Vagina (tissue), 2 donors: ENCODE data around the gene MIEF1.

Experiments used
- POLR2A ChIP-seq, 2 donors: fragments of 450-650 bp; IDR thresholded peaks; one replicate each; pipeline ENCODE4 v1.6.1; 2017; ENCODE audit warnings: antibody characterized with exemption in 2 of 2, mild to moderate bottlenecking in 2 of 2, moderate library complexity in 2 of 2
- POLR2AphosphoS5 ChIP-seq, 2 donors: sonication (generic); formaldehyde crosslinking; IDR thresholded peaks; one replicate each; pipeline ENCODE4 v1.9.0; 2017; ENCODE audit warnings: antibody characterized with exemption in 2 of 2, mild to moderate bottlenecking in 2 of 2, low read depth in 1 of 2; ENCODE audit not compliant: insufficient read depth in 1 of 2
- TF ChIP-seq, protein P1 (sequence below), 3 experiments: fragments of 450-650 bp in 2 of 3; fragments of 200-600 bp in 1 of 3; sonication (generic) in 1 of 3; IDR thresholded peaks; one replicate each; pipeline ENCODE4 v1.5.1; 2017 to 2019; ENCODE audit warnings: antibody characterized with exemption in 3 of 3, mild to moderate bottlenecking in 2 of 3, moderate library complexity in 2 of 3

DNA sequence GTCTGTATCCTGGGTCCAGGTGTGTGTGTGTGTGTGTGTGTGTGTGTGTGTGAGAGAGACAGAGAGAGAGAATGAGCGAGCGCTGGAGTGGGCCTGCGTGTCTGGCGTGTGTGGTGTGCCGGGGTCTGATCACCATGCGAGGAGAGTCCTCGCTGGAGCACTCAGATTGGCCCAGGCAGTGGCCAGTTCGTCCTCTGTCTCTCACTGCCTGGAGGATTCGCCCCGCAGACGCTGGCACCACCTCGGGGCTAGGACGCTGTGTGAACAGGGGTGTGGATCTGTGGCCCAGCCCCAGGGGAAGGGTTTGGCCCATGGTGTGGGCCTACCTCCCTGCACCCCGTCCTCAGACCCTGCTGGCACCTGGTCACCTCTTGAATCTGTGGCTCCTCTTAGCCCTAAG lies 56.9 kb downstream of the MIEF1 start:
- TF ChIP-seq POLR2AphosphoS5 (IDR thresholded peaks at IDR 0.05; ENCODE audit: insufficient read depth in 1 of 2, low read depth in 1 of 2) (no peak), POLR2A (IDR thresholded peaks at IDR 0.05) (no peak)
- TF ChIP-seq, protein P1, sequence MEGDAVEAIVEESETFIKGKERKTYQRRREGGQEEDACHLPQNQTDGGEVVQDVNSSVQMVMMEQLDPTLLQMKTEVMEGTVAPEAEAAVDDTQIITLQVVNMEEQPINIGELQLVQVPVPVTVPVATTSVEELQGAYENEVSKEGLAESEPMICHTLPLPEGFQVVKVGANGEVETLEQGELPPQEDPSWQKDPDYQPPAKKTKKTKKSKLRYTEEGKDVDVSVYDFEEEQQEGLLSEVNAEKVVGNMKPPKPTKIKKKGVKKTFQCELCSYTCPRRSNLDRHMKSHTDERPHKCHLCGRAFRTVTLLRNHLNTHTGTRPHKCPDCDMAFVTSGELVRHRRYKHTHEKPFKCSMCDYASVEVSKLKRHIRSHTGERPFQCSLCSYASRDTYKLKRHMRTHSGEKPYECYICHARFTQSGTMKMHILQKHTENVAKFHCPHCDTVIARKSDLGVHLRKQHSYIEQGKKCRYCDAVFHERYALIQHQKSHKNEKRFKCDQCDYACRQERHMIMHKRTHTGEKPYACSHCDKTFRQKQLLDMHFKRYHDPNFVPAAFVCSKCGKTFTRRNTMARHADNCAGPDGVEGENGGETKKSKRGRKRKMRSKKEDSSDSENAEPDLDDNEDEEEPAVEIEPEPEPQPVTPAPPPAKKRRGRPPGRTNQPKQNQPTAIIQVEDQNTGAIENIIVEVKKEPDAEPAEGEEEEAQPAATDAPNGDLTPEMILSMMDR (IDR thresholded peaks at IDR 0.05), result no peak
